ENCODE data around the gene AGMO. TPM values are rescaled to one million over a fixed set of nuclear protein-coding genes. Genes with fewer than 3 reads are reported as not detected.

Gene AGMO
- total RNA-seq, 1 experiment from 2014 or later, result not detected

GRCh38 chr7:15306296-15306695 is 255.5 kb downstream of the AGMO start:
- RAD21 ChIA-PET (ENCODE audit: low non-redundant PET in 1 of 2, low total read pairs in 2 of 2, uncharacterized antibody in 2 of 2, unreplicated experiment in 2 of 2), result no interaction called here
- BruUV-seq (replicated peaks), result no TSS peak
- ATAC-seq, result no peak

More at GRCh38 chr7:15306296-15306695, 255.5 kb downstream of the AGMO start:
- no peak overlapping the region for H3K27ac ChIP-seq (ENCODE audit: low read depth, low read length)
- H3K36me3 ChIP-seq (ENCODE audit: control insufficient read depth in 1 of 2, insufficient read depth in 2 of 2, low read length in 2 of 2), result no peaks in the 10 kb centered on the region
- no peaks in the 10 kb centered on the region for H4K20me1 ChIP-seq (ENCODE audit: insufficient read depth)
- ChIA-PET POLR2A (no interaction called here), CTCF (no interaction called here)
- no peaks in the 10 kb centered on the region for H3K9me2 ChIP-seq (ENCODE audit: insufficient read depth)
- no peaks in the 10 kb centered on the region for H3K27me3 ChIP-seq (ENCODE audit: insufficient read depth, low read length)
- H3K4me2 ChIP-seq (ENCODE audit: low read length), result no peak overlapping the region
- no peak overlapping the region for H3K4me3 ChIP-seq (replicated peaks in 1 of 2; ENCODE audit: low read depth in 1 of 2, low read length in 2 of 2)
- DNase-seq (ENCODE audit: low read depth, low spot score), result no peak
- no peak overlapping the region for H3K9ac ChIP-seq (ENCODE audit: low read length)
- H3K79me2 ChIP-seq (ENCODE audit: insufficient read depth, low read length), result no peaks in the 10 kb centered on the region
- H2AFZ ChIP-seq (ENCODE audit: low read depth, low read length, poor library complexity, severe bottlenecking), result peak overlapping the region; percentile 63
- H3K9me3 ChIP-seq (ENCODE audit: control insufficient read depth in 1 of 2, insufficient read depth in 1 of 2, low read depth in 1 of 2, low read length in 2 of 2), result no peaks in the 10 kb centered on the region
- H3K4me1 ChIP-seq (ENCODE audit: control insufficient read depth in 1 of 2, insufficient read depth in 2 of 2, low read length in 2 of 2), result no peaks in the 10 kb centered on the region
- intact Hi-C loops (cut with micrococcal nuclease), result loop anchor here (5.0 kb wide), 2 partner anchors 416 to 589 kb away; no protein-coding TSS in a partner anchor
- no peak for TF ChIP-seq EGR1 (IDR thresholded peaks at IDR 0.05; ENCODE audit: low read depth)
- TF ChIP-seq ATF3 (IDR thresholded peaks at IDR 0.05), result no peak
- no peak for TF ChIP-seq POLR2AphosphoS5 (IDR thresholded peaks at IDR 0.05; ENCODE audit: low read depth, low read length)
- no peak for TF ChIP-seq JUND (IDR thresholded peaks at IDR 0.05)
- TF ChIP-seq POLR2A (IDR thresholded peaks at IDR 0.05; ENCODE audit: borderline replicate concordance, extremely low read depth, insufficient read depth, insufficient read length), result no peak
- no peak for TF ChIP-seq EZH2phosphoT487 (IDR thresholded peaks at IDR 0.05; ENCODE audit: borderline replicate concordance)
- no peak for TF ChIP-seq YY1 (IDR thresholded peaks at IDR 0.05; ENCODE audit: extremely low read depth, insufficient replicate concordance, low read depth, low read length)
- TF ChIP-seq, protein P1, sequence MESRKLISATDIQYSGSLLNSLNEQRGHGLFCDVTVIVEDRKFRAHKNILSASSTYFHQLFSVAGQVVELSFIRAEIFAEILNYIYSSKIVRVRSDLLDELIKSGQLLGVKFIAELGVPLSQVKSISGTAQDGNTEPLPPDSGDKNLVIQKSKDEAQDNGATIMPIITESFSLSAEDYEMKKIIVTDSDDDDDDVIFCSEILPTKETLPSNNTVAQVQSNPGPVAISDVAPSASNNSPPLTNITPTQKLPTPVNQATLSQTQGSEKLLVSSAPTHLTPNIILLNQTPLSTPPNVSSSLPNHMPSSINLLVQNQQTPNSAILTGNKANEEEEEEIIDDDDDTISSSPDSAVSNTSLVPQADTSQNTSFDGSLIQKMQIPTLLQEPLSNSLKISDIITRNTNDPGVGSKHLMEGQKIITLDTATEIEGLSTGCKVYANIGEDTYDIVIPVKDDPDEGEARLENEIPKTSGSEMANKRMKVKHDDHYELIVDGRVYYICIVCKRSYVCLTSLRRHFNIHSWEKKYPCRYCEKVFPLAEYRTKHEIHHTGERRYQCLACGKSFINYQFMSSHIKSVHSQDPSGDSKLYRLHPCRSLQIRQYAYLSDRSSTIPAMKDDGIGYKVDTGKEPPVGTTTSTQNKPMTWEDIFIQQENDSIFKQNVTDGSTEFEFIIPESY (IDR thresholded peaks at IDR 0.05; ENCODE audit: extremely low read depth, insufficient replicate concordance, low read length), result no peak
- no peak for TF ChIP-seq ZFX (IDR thresholded peaks at IDR 0.05)
- TF ChIP-seq, protein P2, sequence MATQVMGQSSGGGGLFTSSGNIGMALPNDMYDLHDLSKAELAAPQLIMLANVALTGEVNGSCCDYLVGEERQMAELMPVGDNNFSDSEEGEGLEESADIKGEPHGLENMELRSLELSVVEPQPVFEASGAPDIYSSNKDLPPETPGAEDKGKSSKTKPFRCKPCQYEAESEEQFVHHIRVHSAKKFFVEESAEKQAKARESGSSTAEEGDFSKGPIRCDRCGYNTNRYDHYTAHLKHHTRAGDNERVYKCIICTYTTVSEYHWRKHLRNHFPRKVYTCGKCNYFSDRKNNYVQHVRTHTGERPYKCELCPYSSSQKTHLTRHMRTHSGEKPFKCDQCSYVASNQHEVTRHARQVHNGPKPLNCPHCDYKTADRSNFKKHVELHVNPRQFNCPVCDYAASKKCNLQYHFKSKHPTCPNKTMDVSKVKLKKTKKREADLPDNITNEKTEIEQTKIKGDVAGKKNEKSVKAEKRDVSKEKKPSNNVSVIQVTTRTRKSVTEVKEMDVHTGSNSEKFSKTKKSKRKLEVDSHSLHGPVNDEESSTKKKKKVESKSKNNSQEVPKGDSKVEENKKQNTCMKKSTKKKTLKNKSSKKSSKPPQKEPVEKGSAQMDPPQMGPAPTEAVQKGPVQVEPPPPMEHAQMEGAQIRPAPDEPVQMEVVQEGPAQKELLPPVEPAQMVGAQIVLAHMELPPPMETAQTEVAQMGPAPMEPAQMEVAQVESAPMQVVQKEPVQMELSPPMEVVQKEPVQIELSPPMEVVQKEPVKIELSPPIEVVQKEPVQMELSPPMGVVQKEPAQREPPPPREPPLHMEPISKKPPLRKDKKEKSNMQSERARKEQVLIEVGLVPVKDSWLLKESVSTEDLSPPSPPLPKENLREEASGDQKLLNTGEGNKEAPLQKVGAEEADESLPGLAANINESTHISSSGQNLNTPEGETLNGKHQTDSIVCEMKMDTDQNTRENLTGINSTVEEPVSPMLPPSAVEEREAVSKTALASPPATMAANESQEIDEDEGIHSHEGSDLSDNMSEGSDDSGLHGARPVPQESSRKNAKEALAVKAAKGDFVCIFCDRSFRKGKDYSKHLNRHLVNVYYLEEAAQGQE (IDR thresholded peaks at IDR 0.05; ENCODE audit: low read depth), result no peak
